ENCODE results near the gene TFEB.

The TFEB gene

GRCh38 chr6:41685641-41686380 lies 49.6 kb downstream of the TFEB start:
- no peak for DNase-seq (ENCODE audit: low spot score)
- Histone ChIP-seq H3K4me3 (no peak overlapping the region), H3K27ac (no peak overlapping the region)
- TF ChIP-seq CTCF (IDR thresholded peaks at IDR 0.05): no peak

DNA sequence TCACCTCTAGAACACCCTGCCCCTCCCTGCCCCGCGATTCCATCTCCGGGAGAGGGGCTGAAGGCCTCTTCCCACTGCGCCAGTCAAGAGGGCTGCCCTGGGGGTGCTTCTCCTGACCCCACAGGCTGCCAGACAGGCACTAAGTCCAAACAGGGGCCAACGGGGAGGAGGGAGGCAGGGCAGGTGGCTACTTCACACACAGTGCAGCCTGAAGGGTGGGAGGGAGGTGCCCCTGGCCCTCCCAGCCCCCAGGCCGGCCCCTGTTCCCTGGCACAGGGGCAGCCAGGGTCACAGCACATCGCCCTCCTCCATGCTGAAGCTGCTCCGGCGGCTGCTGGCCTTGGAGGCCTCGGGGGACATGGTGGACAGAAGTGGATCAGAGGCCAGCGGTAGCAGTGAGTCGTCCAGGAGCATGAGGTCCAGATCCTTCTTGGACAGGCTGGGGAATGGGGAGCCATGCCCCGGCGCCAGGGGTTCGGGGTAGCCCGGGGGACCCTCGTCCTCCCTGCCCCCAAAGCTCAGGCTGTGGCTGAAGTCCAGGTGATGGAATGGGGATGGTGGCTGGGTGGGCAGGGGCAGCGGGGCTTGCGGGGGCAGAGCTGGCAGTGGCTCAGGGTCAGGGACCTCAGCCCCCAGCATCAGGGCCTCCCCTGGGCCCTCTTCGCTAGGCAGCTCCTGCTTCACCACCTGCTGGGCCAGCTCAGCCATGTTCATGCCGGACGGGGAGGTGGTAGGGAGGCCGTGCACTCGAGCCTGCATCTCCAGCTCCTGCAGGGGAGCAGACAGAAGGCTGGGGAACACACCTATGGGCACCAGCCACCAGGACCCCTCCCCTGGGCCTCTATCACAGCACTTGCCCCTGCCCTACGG lies 50.9 kb downstream of the TFEB start:
- Histone ChIP-seq H3K27ac (no peak overlapping the region), H3K4me3 (no peak overlapping the region)
- no peak for DNase-seq (ENCODE audit: low spot score)
- no peak for TF ChIP-seq CTCF (IDR thresholded peaks at IDR 0.05)

- Histone ChIP-seq H3K27ac (peak overlapping the region; percentile 42 to 77), H3K4me3 (peak overlapping the region; percentile 72)
- peak; percentile 85 for TF ChIP-seq CTCF (IDR thresholded peaks at IDR 0.05)
- peak; percentile 84 for DNase-seq (ENCODE audit: low spot score)
Observed at GRCh38 chr6:41683523-41684310, 51.7 kb downstream of the TFEB start.

DNA sequence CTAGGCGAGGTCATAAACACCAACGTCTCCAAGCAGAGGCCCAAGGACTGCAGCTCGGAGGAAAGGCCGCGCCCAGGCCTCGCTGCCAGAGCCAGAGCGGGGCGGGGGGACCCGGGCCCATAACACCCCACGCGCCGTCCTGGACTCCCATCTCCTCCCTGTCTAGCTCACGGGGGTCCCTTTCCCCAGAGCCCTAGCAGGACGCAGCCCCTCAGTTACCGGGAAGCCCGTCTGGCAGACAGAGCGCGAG lies 52.2 kb downstream of the TFEB start:
- DNase-seq (ENCODE audit: low spot score): no peak
- H3K27ac ChIP-seq: peak overlapping the region; percentile 42 to 77
- TF ChIP-seq CTCF (IDR thresholded peaks at IDR 0.05): no peak
- H3K4me3 ChIP-seq: peak overlapping the region; percentile 72

DNA sequence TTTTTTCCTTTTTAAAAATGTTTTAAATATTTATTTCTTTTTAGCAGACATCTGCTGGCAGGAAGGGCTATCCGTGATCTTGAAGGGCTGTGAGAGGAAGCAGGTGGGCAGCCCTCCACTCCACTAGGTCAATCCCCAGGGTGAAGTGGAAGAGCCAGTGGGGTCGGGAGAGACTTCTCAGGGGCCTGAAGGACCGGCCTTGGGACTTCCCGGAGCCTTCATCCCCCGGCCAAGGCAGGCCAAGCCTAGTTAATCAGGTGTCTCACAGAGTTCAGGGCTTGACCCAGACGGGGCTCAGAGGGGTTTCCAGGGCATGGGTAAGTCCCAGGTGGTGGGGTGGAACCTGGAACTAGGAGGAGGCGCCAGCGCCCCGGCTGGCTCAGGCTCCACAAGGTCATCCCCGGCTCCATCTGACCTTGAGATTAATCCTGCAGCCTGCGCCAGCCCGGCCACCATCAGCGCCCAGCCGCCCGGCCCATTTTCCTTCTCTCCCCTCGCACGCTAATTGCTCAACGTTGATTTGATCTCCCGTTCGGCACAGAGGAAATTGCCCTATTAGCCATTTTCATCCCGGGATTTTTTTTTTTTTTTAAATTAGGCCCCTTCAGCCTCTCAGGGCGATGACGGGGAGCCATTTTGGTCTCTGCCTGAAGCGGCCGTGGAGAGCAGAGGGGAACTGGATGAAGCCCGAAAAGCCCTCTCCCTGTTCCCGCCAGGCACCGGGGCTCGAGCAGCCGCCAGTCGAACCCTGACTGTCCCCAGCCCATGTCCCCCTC lies 52.7 kb downstream of the TFEB start:
- peak overlapping the region; percentile 72 for H3K4me3 ChIP-seq
- TF ChIP-seq CTCF (IDR thresholded peaks at IDR 0.05): no peak
- H3K27ac ChIP-seq: peak overlapping the region; percentile 42 to 77
- DNase-seq (ENCODE audit: low spot score): no peak

DNA sequence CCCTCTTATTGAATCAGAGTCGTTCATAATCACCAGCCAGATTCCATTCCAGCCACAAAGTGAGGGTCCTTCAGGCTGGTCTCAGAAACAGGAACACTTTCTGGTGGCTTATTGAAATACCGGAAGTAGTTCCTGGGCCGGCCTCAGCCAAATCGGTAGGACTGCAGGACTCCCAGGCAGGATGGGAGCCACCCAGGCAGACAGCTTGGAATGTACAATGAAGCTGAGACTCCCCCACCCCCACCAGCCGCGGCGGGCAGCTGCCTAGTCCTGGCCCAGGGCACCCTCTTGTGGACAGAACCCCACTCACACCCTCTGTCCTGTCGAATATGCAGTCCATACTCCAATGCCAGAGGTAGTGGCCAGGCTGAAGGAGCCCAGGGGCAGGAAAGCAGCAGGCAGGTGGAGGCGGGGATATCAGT lies 53.3 kb downstream of the TFEB start:
- H3K27ac ChIP-seq: no peak overlapping the region
- DNase-seq (ENCODE audit: low spot score): peak; percentile 89
- peak; percentile 61 for TF ChIP-seq CTCF (IDR thresholded peaks at IDR 0.05)
- no peak overlapping the region for H3K4me3 ChIP-seq

Data from coronary artery (tissue), 2 donors.